ENCODE results near the gene EXOC3. TPM values are rescaled to one million over a fixed set of nuclear protein-coding genes. Genes with fewer than 3 reads are reported as not detected.
A peak's percentile ranks its signal among the peaks of the same experiment; 100 is the strongest.

The EXOC3 gene
- total and polyA plus RNA-seq, 2 of the 8 experiments (the other 6 are each of a cell fraction or from before 2014, with no cell fraction given), result 14.4 to 30.0 TPM

- Histone ChIP-seq H3K27me3 (replicated peaks in 1 of 4; ENCODE audit: control insufficient read depth in 3 of 4, extremely low read depth in 1 of 4, insufficient read depth in 3 of 4, low read length in 3 of 4) (peaks cover 13 to 35% (median 28%) of the 10 kb centered on the region in 4 experiments), H2BK12ac (ENCODE audit: low read depth, low read length) (no peak overlapping the region), H3K18ac (ENCODE audit: extremely low read depth, low read length) (no peak overlapping the region), H4K91ac (replicated peaks; ENCODE audit: insufficient read length, low read length) (no peak overlapping the region), H2BK120ac (replicated peaks; ENCODE audit: low read depth, low read length) (no peak overlapping the region), H3K4ac (replicated peaks; ENCODE audit: insufficient read length, low read depth, low read length) (no peak overlapping the region), H3K23ac (ENCODE audit: insufficient read length) (no peak overlapping the region), H2AFZ (ENCODE audit: low read length) (no peak overlapping the region), H2AK5ac (ENCODE audit: low read depth, low read length) (no peak overlapping the region), H2BK20ac (ENCODE audit: low read length) (no peak overlapping the region), H4K8ac (ENCODE audit: extremely low read depth, insufficient read depth, low read length) (peak overlapping the region; percentile 5; the same call in 1 of the 2 replicates), H2BK5ac (ENCODE audit: low read depth, low read length) (no peak overlapping the region), H2BK15ac (ENCODE audit: low read length) (no peak overlapping the region), H3K23me2 (ENCODE audit: low read depth, low read length) (peaks cover 15% of the 10 kb centered on the region; the same call in 1 of the 2 replicates), H3K9me3 (ENCODE audit: insufficient read depth in 2 of 2, low read depth in 1 of 2, low read length in 1 of 2) (no peaks in the 10 kb centered on the region), H3K27ac (ENCODE audit: low read depth, low read length) (no peak overlapping the region), H3K4me3 (ENCODE audit: extremely low read depth in 1 of 4, insufficient read depth in 2 of 4, low read depth in 3 of 4, low read length in 4 of 4) (no peak overlapping the region), H3K4me1 (replicated peaks in 1 of 4; ENCODE audit: control insufficient read depth in 3 of 4, insufficient read depth in 4 of 4, low read length in 3 of 4) (peaks cover 0 to 11% (median 6%) of the 10 kb centered on the region in 4 experiments; a peak in 4 of 7 replicates), H3K56ac (replicated peaks; ENCODE audit: insufficient read length, low read depth, low read length) (no peak overlapping the region), H3K14ac (ENCODE audit: insufficient read length) (no peak overlapping the region), H3K79me1 (ENCODE audit: low read depth, low read length) (no peaks in the 10 kb centered on the region; the same call in 1 of the 2 replicates), H3K4me2 (ENCODE audit: insufficient read depth in 1 of 2, low read depth in 2 of 2, low read length in 2 of 2) (no peak overlapping the region), H3K79me2 (ENCODE audit: control insufficient read depth in 1 of 2, insufficient read depth in 2 of 2, low read length in 2 of 2) (no peaks in the 10 kb centered on the region), H4K20me1 (replicated peaks in 1 of 2; ENCODE audit: control insufficient read depth in 1 of 2, insufficient read depth in 2 of 2, low read length in 2 of 2) (peaks cover 4 to 18% of the 10 kb centered on the region in 2 experiments), H3K9ac (replicated peaks in 1 of 4; ENCODE audit: extremely low read depth in 1 of 4, low read depth in 3 of 4, low read length in 3 of 4) (no peak overlapping the region), H3K36me3 (ENCODE audit: control insufficient read depth in 2 of 4, insufficient read depth in 4 of 4, low read length in 3 of 4) (no peaks in the 10 kb centered on the region), H4K5ac (ENCODE audit: insufficient read length, low read depth, low read length) (no peak overlapping the region)
- 91% methylated on average over 39 of the region's 51 CpGs; no CpG with 5 or more reads in 1 of the 2 experiments for WGBS, 2 experiments (ENCODE audit: extremely low coverage in 1 of 2, insufficient coverage in 1 of 2, insufficient read length in 1 of 2, insufficient replicate concordance in 2 of 2, low coverage in 1 of 2, low lambda C conversion rate in 2 of 2, missing lambda C conversion rate in 1 of 2)
- FAIRE-seq (no peak), DNase-seq (ENCODE audit: low read depth in 1 of 2, low spot score in 2 of 2) (no peak)
- ChIA-PET CTCF (ENCODE audit: partially characterized antibody) (interaction anchor here (1.4 to 1.8 kb wide), 2 partner anchors 30 to 33 kb away, joined by 4 to 6 read pairs; no protein-coding TSS in a partner anchor), POLR2A (ENCODE audit: partially characterized antibody) (interaction anchor here (1.5 to 1.6 kb wide), 2 partner anchors 17 to 19 kb away, joined by 4 to 6 read pairs; no protein-coding TSS in a partner anchor)
- TF ChIP-seq TCF12 (IDR thresholded peaks at IDR 0.05; ENCODE audit: low read depth, low read length), result no peak
- no peak for TF ChIP-seq SP2 (IDR thresholded peaks at IDR 0.05; ENCODE audit: low read length)
- TF ChIP-seq ATF3 (IDR thresholded peaks at IDR 0.05; ENCODE audit: insufficient read depth, low read depth, low read length), result no peak
- no peak for TF ChIP-seq SP4 (IDR thresholded peaks at IDR 0.05; ENCODE audit: low read length)
These were observed 33.3 kb downstream of the EXOC3 start for GRCh38 chr5:476102-476813.
